GM21381 (cell line): ENCODE data around the gene SOST.
"Not testable (repeated sequence)": the region's sequence is repeated elsewhere in the genome, so short reads cannot be mapped to it uniquely, and the experiment has no call there.

ENCODE experiments used
- ATAC-seq: cut with Tn5 transposase; IDR thresholded peaks from one replicate; pipeline ENCODE4 v1.9.1; 2021; ENCODE audit warnings: mild to moderate bottlenecking, moderate library complexity; ENCODE audit not compliant: unreplicated experiment

SOST gene

GRCh38 chr17:43758497-43759174, at the start of gene SOST:
Gene SOST (minus strand): TSS chr17:43758791. CDS start chr17:43758741, 50 bp downstream.
- no peak for ATAC-seq

DNA sequence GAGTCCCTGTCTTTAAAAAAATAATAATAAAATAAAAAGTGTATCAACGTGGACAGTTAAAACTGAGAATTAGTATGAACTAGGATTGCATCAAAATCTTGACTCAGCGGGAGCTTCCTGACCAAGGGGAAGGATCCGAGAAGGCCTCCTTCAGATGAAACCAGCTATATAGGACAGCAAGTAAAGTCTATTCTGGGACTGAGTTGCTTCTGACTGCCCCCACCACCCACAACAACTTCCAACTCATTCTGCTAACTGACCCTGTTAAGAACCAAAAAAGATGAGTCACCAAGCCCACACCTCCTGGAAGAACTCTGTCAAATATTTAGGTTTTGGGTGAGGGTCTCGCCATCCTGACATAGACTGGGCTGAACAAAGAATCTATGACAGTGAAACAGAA, 49.5 kb upstream of the SOST start:
- ATAC-seq, result no peak

DNA sequence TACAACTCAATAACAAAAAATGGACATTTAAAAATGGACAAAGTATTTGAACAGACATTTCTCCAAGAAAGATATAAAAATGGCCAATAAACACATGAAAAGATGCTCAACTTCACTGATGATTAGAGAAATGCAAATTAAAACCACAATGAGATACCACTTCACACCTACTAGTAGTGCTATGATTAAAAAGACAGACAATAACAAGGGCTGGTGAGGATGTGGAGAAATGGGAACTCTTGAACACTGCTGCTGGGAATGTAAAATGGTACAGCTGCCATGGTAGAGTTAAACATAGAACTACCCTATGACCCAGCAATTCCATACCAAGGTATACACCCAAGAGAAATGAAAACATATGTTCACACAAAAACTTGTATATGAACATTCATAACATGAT, 46.5 kb upstream of the SOST start:
- ATAC-seq, result no peak

- no peak for ATAC-seq
These were observed 45.2 kb upstream of the SOST start for GRCh38 chr17:43803758-43804157.

GRCh38 chr17:43801844-43802243, 43.3 kb upstream of the SOST start:
- ATAC-seq, result no peak

DNA sequence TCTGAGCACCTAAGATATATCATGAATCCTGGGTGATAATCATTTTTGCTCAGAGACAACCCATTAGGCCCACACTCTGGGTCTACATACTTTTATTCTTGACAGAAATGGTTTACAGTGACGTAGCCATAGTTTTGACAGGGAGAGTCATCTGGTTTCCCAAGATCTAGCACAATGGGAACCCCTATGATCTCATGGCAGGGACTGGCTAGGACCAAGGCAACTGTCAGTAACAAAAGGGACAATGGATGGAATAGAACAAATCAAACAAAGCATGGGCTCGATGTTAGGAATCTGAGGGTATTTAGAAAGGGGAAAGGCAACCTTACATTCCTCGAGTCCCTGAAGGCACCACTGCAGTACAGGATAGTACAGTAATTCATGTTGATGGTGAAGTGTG, 42.1 kb upstream of the SOST start:
- no peak for ATAC-seq

GRCh38 chr17:43799047-43799446, 40.5 kb upstream of the SOST start:
- ATAC-seq, result no peak

DNA sequence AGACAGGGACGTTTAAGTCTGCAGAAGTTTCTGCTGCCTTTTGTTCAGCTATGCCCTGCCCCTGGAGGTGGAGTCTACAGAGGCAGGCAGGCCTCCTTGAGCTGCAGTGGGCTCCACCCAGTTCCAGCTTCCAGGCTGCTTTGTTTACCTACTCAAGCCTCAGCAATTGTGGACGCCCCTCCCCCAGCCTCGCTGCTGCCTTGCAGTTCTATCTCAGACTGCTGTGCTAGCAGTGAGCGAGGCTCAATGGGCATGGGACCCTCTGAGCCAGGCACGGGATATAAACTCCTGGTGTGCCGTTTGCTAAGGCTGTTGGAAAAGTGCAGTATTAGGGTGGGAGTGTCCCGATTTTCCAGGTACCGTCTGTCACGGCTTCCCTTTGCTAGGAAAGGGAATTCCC, 39.4 kb upstream of the SOST start:
- ATAC-seq, result not testable (repeated sequence)

DNA sequence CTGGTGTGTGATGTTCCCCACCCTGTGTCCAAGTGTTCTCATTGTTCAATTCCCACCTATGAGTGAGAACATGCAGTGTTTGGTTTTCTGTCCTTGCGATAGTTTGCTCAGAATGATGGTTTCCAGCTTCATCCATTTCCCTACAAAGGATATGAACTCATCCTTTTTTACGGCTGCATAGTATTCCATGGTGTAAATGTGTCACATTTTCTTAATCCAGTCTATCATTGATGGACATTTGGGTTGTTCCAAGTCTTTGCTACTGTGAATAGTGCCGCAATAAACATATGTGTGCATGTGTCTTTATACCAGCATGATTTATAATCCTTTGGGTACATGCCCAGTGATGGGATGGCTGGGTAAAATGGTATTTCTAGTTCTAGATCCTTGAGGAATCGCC, 34.1 kb upstream of the SOST start:
- ATAC-seq, result not testable (repeated sequence)

DNA sequence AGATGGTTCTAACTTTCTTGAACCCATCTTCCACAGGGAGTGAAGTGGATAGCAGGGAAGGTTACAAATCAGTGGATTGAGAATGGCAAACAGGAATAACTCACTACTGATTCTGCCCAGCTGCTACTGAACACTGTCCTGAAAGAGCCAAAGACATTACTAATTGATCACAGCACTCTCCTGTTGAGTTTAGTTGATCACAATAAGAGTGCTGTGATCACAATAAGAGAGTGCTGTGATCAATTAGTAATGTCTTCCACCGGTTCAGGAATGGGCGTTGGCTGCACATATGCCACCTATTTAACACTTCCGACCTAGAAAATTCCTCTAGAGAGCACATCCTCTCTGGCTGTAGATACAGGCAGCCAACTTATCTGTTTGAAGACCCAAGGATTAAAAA, 33.0 kb upstream of the SOST start:
- no peak for ATAC-seq

- ATAC-seq, result no peak
These were observed 31.8 kb upstream of the SOST start for GRCh38 chr17:43790311-43790940.

DNA sequence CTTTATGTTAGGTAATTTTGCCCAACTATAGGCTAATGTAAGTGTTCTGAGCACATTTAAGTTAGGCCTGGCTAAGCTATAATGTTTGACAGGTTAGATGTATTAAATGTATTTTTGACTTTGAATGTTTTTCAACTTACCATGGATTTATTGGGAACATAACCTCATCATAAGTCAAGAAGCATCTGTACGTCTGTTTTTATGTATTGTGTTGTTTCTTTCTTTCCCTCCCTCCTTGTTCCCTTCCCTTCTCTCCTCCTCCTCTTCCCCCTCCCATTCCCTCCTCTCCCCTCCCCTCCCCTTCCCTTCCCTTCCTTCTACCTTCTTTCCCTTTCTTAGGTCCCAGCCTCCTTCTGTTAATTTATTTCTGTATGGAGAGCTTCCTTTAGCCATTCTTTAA, 30.9 kb upstream of the SOST start:
- no peak for ATAC-seq

DNA sequence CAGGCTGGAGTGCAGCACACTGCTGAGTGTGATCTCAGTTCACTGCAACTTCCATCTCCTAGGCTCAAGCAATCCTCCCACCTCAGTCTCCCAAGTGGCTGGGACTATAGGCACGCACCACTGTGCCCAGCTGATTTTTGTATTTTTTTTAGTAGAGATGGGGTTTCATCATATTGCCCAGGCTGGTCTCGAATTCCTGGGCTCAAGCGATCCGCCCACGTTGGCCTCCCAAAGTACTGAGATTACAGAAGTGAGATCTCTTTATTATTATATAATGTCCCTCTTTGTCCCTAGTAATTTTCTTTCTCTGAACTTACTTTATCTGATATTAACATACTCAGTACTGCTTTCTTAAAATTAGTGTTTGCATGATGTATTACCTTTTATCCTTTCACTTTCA, 29.9 kb upstream of the SOST start:
- ATAC-seq, result no peak

DNA sequence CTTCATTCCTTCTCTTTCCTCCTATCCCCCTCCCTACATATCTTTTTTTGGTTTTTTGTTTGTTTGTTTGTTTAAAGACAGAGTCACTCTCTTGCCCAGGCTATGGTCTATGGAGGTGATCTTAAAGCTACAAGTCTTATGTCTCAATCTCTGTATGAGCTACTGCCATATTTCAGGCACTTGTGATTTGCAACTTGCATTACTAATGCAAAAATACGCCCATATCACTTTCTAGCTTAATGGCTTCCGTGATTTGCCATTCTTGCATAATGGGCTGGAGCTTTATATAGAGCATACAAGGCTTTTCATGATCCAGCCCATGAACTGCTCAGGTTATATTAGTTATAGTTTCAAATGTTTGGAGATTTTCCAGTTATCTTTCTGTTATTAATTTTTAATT, 29.1 kb upstream of the SOST start:
- no peak for ATAC-seq

- ATAC-seq, result no peak
These were observed 26.1 kb upstream of the SOST start for GRCh38 chr17:43784628-43785101.

- ATAC-seq, result no peak
These were observed 25.5 kb upstream of the SOST start for GRCh38 chr17:43784068-43784467.

DNA sequence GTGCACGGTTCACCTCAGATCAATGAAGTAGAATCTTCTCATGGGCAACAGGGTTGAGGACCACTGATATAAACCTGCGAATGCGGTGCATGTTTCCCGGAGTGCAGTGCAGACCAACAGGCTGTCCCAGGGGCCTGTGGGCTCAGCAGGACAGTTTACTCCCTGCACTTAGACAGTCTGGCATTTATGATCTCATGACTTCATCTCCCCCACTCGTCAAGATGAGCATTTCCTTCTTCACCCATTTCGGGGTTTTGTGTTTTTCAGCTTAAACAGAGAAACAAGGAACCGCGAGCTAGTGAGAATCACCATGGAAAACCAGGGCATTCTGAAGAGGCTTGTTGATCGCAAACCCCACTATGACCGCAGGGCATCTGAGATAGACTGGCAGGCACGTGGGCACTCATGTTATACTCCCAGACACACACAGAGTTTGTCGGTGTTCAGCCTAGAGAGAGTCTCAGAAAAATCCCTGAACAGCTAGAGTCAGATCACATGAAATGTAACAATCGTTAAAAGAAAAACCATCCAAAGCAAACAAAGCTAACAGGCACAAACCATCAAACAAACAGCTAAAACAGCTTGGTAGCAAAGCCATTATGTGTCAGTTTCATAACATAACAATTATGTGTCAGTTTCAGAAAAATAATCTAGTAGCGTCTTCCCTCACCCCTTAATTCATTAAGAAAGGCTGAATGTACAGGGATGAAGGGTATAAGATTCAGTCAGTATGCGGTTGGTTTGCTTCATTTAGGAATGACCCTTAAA, 24.5 kb upstream of the SOST start:
- ATAC-seq, result no peak

DNA sequence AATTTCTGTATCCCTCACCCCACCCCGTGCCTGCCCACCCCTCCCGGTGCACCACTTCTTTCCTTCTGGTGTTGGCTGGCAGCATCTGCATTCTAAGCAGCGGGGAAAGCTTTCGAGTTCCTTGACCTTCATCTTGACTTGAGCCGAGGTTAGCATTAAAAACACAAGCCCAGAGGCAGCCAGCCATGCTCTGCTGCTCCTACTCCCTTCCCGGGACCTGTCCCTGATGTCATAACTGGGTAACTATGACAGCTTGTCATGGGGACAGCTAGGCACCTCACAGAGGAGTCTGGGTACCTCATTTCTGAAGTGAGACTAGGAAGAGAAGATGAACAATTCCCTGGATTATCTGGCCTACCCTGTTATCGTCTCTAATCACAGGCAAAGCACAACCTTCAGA, 21.5 kb upstream of the SOST start, which contains the start of gene CFAP97D1:
Gene CFAP97D1 (plus strand): TSS at position 301 of the 400 bp plus-strand sequence. CDS start 28 bp downstream, at position 329.
- ATAC-seq, result no peak

- ATAC-seq, result no peak
These were observed 20.8 kb upstream of the SOST start for GRCh38 chr17:43779145-43780125.

GRCh38 chr17:43778337-43779144, 19.9 kb upstream of the SOST start, which contains the start of gene DUSP3:
Gene DUSP3 (minus strand): TSS chr17:43778977. CDS start chr17:43778924, 53 bp downstream.
- peak; percentile 75 for ATAC-seq
